HG03060 (cell line): ENCODE data around the gene USF2.
"Not testable (repeated sequence)": the region's sequence is repeated elsewhere in the genome, so short reads cannot be mapped to it uniquely, and the experiment has no call there.

Experiments
- ATAC-seq: cut with Tn5 transposase; IDR thresholded peaks from one replicate; pipeline ENCODE4 v1.9.1; 2021; ENCODE audit warnings: low read depth, moderate number of reproducible peaks; ENCODE audit not compliant: unreplicated experiment

The USF2 gene

DNA sequence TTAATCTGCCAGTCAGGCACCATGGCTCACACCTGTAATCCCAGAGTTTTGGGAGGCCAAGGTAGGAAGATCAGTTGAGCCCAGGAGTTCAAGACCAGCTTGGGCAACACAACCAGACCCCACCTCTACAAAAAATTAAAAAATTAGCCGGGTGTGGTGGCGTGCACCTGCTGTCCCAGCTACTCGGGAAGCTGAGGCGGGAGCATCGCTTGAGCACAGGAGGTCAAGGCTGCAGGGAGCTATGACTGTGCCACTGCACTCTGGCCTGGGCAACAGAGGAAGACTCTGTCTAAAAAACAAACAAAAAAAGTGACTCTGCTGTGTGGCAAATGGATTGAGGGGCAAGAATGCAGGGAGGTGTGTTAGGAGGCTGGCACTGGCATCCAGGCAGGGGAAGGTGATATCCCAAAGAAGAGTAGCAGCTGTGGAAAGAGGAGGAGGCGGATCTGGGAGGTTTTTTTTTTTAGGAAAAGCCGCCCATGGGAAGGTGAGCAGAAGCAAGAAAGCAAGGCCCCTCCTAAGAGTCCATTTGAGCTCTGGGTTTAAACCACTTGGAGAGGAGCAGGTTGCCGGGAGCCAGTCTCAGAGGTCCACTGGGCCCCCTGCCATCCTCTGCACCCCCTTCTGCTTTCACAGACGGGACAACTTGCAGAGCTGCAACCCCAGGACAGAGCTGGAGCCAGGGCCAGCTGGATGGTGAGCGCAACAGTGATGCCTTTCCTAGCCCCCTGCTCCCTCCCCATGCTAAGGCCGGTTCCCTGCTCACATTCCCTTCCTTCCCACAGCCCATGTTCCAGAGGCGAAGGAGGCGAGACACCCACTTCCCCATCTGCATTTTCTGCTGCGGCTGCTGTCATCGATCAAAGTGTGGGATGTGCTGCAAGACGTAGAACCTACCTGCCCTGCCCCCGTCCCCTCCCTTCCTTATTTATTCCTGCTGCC, 15.7 kb downstream of the USF2 start:
- no peak for ATAC-seq

DNA sequence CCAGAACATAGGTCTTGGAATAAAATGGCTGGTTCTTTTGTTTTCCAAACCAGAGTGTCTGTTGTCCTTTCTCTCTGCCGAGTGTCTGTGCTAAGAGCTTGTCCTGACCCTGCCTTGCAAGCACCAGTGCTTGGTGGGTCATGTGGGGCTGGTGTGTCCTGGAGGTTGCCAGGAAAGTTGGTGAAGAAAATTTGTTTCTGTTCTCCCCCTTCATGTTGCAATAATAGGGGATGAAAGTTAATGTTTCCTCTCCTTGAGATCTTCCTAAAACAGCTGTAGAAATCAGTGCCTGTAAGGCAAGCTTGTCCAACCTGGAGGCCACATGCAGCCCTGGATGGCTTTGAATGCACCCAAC, 16.3 kb downstream of the USF2 start:
- ATAC-seq = no peak

DNA sequence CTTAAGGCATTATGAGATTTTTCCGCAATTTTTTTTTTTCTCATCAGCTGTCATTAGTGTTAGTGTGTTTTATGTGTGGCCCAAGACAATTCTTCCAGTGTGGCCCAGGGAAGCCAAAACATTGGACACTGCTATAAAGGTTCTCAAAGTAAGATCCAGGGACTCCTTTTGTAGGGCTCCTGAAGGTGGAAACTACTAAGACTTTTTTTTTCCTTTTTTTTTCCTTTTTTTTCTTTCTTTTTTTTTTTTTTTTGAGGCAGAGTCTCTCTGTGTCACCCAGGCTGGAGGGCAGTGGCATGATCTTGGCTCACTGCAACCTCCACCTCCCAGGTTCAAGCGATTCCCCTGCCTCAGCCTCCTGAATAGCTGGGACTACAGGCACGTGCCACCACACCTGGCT, 16.7 kb downstream of the USF2 start:
- ATAC-seq = not testable (repeated sequence)

DNA sequence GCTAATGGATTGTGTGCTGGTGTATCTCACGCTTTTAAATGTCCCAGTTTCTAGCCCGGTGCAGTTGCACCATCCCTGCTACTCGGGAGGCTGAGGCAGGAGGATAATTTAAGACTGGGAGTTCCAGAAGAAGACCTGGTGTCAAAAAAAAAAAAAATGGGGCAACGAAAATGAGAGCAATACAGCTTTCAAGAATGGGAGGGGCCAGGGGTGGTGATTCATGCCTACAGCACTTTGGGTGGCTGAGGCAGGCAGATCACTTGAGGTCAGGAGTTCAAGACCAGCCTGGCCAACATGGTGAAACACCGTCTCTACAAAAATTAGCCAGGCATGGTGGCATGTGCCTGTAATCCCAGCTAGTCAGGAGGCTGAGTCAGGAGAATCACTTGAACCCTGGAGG, 17.3 kb downstream of the USF2 start:
- not testable (repeated sequence) for ATAC-seq

DNA sequence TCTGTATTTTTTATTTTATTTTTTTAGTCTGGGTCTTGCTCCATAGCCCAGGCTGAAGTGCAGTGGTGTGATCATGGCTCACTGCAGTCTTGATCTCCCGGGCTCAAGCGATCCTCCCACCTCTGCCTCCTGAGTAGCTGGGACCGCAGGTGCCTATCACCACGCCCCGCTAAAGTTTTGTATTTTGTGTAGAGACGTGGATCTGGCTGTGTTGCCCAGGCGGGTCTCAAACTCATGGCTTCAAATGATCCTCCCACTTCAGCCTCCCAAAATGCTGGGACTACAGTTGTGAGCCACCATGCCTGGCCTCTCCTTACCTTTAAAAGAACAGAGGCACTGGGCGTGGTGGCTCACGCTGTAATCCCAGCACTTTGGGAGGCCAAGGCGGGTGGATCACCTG, 19.0 kb downstream of the USF2 start:
- ATAC-seq = no peak

DNA sequence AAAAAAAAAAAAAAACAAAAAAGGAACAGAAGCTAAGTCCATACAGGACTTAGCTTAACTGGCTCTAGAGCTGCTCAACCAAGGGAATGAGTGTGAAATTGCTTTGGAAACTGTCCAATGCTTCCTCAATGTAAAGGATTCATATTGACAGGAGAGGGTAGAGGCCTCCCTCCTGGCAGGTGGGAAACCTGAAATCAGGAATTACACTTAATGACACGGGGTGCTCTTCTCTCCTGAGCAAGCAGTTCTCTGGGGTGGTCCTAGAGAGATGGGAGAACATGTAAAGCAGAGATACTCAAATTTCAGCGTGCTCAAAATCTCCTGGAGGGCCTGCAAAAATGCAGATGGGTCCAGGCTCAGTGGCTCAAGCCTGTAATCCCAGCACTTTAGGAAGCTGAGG, 19.6 kb downstream of the USF2 start:
- no peak for ATAC-seq

DNA sequence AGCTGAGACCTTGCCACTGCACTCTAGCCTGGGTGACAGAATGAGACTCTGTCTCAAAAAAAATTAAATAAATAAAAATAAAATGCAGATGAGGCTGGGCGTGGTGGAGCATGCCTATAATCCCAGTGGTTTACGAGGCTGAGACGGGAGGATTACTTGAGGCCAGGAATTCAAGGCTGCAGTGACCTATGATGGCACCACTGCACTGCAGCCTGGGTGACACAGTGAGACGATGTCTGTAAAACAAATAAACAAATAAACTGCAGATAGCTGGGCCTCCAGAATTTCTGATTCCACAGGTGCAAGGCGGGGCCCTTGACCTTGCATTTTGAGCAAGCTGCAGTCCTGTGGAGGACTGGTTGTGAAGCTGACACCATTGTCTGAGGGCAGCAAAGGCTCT, 20.1 kb downstream of the USF2 start:
- no peak for ATAC-seq

DNA sequence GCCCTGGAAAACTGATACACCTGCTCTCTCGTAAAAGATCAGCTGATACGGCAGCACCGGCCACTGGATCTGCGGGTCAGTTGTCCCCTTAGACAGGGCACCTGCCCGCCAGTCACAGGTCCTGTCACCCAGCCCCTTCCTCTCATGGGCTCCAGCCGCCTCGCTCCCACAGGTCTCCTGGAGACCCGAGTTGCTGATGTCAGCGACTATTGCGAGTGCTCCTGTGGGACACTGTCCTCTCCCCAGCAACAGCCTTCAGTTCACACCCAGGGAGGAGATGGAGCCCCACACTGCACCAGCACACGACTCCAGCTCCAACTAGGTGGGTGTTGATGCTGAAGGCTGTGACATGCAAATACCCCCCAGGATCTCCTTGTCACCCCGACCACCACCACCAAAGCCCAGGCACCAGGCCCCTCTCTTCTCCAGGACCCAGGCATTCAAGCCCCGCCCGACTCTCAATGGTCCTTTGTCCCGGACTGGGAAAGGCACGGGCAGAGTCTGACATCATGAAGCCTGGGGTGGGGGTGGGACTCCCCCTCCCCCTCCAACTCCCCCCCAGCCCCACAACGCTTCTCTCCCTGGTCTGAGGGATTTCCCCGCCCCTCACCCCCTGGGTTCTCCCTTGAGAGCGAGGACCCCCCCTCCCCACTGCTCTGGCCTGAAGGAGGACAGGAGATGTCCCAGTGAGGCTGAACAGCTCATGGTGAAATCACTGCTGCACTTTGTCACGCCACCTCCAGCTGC, 21.8 kb downstream of the USF2 start:
- ATAC-seq = no peak

DNA sequence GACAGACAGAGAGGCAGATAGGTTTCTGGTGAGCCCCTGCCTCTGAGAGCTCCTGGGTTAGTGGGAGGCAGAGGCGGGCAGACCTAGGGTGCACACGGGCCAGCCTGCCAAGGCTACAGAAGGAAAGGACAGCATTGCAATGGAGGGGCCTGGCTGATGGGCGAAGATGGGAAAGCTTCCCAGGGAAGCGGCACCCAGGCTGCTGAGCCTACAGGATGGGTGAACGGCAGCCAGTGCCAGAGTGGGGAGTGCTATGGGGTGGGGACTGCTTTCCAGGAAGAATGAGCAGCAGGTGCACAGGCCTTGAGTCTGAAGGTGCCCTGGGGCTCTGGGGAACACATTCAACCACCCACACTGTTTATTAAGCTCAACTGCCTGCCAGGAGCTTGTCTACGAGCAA, 22.5 kb downstream of the USF2 start:
- no peak for ATAC-seq

DNA sequence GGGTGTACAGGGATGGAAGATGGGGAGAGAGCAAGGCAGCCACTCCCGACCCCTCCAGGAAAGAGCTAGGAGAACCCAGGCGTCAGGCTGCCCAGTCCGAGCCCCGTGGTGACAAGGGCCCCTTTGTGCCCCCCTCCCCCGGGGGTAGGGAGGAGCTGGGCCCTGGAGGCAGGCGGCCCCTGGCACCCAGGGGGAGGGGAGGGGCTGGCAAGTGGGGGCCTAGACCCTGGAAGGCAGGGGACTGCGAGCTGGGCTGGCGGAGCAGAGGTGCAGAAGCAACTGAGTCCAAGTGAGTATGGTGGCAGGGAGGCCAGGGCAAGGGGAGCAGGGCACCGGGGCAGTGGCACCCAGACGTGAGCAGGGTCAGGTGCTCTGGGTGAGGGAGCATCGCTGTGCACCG, 23.2 kb downstream of the USF2 start, which contains the start of gene MAG:
TSS of gene MAG (plus strand) at position 246 of the 400 bp plus-strand sequence. CDS start 3,248 bp downstream, outside the sequence.
- no peak for ATAC-seq

DNA sequence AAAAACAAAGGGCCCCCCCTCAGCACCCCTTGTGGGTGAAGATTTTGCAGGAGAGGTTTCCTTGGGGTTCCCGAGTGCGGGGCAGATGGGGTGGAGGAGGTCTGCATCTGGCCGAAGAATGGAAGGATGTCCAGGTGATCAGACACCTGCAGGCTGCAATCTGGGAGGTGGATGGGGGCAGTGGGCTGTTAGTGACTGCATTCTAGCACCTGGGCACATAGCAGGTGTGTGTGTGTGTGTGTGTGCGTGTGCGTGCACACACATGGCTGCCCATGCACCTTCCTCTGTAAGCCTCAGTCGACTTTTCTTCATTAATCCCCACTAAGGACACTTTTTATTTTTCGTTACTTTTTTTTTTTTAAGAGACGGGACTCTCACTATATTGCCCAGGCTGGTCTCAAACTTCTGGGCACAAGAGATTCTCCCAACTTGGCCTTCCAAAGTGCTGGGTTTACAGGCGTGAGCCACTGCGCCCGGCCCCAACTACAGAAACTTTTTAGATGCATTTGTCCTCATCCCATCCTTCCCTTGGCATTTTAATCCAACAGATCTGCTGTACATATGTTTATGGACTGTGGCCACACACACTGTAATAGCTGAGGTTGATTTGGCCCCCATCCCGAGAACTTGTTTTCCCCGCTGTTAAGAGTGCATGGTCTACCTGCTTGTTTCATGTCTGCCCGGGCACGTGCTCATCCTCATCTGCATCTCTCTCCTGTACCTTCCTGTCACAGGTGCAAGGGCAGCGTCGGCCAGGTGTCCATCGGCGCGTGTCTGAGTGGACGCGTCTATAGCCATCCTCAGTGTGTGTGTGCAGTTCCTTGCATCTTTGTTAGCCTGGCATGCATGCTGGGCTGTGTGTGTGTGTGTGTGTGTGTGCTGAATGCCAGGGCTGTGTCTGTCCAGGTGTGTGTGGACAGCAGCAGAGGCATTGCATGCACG, 23.9 kb downstream of the USF2 start:
- no peak for ATAC-seq

DNA sequence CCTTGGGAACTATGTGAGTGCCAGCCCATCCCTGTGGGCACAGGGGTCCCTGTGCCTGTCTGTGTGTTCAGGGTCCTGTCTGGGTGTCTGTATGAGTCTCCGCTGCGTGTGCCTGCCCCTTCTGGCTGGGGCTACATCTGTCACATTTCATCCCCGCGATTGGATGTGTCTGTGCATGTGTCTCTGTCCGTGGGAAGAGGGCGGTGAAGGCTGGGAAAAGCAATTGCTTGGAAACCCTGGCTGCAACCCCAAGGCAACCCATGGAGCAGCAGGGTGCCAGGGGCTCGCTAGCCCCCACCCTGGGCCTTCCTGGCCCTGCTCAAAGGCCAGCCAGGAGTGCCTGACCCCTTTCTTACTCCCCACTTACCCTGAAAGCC, 24.6 kb downstream of the USF2 start:
- ATAC-seq = no peak

DNA sequence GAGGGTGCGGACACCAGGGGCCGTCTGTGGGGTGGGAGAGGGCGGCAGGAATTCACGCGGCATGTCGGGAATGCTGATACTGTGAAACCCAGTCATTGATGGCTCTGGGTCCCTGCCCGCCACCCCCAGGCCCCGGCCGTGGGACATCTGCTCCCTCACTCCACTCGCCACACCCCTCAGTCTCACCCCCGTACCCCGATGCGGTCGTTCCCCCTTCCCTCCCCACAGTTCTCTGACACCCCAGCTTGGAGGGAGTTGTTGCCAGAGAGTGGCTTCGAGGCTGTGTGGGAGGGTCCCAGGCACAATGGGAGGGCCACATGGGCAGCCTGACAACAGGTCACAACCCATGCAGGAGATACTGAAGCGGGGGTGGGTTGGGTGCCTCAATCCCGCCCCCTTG, 25.0 kb downstream of the USF2 start:
- ATAC-seq = no peak

DNA sequence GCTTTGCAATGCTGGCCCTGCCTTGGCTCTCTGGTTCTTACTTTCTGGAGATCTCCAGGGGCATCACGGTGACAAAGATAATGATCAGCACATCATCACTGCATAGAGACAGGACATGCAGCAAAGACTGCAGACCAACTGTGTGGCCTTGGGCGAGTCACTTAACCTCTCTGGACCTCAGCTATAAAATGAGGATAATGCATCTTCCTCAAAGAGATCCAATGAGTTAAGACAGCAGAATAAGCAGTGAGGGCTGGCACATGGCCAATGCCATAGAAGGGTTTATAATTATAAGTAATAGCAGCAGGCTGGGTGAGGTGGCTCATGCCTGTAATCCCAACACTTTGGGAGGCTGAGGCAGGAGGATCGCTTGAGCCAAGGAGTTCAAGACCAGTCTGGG, 25.6 kb downstream of the USF2 start:
- no peak for ATAC-seq

DNA sequence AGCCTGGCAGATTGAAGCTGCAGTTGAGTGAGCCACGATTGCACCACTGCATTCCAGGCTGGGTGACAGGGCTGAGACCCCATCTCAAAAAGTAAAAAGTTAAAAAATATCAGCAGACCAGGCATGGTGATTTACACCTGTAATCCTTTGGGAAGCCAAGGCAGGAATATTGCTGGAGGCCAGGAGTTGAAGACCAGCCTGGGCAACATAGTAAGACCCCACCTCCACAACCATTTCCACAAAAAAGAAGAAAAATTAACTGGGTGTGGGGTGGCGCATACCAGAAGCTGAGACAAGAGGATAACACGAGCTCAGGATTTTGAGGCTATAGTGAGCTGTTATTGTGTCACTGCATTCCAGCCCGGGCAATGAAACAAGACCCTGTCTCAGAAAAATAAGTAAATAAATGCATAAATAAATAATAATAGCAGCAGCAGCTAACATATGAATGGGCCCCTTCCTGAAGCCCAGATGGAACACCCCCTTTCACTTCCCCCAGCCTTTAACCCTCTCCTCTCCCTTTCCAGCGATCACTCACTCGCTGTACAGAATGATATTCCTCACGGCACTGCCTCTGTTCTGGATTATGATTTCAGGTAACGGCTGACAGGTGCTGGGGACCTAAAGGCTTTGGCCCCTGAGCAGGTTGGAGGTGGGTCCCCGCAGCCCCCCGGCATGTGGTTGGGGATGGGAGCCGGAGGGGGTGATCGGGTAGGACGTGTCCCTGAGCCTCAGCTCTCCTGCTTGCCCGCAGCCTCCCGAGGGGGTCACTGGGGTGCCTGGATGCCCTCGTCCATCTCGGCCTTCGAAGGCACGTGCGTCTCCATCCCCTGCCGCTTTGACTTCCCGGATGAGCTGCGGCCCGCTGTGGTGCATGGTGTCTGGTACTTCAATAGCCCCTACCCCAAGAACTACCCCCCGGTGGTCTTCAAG, 26.4 kb downstream of the USF2 start:
- ATAC-seq = no peak

DNA sequence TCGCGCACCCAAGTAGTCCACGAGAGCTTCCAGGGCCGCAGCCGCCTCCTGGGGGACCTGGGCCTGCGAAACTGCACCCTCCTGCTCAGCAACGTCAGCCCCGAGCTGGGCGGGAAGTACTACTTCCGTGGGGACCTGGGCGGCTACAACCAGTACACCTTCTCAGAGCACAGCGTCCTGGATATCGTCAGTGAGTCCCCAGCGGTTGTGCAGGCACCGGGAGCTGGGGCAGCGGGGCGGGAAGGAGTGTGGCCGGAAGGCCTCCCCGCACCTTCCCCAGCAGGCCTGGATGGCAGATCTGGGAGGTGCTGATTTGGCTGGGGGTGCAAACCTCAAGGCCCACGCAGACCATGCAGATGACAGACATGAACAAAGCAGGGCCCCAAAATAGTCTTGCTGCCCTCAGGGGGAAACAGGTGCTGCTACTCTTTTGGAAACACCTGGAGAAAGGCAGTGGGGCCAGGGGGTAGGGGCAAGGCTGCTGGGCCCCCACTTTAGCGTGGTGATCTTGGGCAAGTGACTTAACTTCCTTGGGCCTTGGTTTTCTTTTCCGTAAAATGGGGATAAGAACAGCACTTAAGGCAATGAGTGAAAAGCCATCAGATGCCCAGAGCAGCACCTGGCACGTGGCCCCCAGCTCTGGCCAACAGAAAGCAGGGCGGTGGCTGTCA, 27.2 kb downstream of the USF2 start:
- no peak for ATAC-seq

DNA sequence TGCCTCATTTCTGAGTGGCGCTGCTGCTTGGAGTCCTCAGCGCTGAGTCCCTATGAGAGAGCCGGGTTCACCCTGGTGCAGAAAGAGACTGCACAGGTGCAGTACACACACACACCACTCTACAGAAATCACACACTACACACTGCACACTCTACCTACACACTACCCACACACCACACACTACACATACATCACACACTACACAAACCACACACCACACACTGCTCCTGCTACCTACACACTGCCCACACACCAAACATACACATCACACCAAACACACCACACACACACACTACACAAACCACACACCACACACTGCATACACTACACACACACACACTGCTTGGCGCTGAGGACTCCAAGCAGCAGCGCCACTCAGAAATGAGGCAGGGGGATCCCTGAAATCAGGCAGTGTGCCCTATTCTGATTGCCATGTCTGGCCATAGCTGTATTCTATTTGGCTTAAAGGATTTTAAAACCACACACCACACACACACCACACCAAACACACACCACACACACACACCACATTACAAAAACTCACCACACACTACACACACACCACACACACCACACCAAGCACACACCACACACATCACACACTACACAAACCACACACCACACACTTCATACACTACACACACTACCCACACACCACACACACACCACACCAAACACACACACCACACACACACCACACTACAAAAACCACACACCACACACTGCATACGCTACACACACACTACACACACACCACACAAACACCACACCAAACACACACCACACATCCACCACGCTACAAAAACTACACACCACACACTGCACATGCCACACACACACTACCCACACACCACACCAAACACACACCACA, 28.1 kb downstream of the USF2 start:
- ATAC-seq = no peak

DNA sequence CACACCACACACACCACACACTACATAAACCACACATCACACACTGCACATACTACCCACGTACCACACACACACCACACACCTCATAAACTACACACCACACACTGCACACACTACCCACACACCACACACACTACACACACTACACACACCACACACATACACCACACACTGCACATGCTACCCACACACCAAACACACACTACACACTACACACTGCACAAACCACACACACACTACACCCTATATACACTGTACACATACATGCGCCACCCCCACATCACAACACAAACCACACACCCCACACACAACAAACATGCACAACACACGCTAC, 28.7 kb downstream of the USF2 start:
- ATAC-seq = no peak
